Gastrocnemius medialis (tissue), 4 donors: ENCODE measurements around the gene HNRNPA2B1. TPM values are rescaled to one million over a fixed set of nuclear protein-coding genes. Genes with fewer than 3 reads are reported as not detected.
"Not testable (repeated sequence)": the region's sequence is repeated elsewhere in the genome, so short reads cannot be mapped to it uniquely, and the experiment has no call there.

Source experiments
- ATAC-seq, 2 donors: fragments of 150-250 bp; one replicate each; pipeline ENCODE4 v1.9.1; 2016
- DNase-seq, 2 donors: peaks; one replicate each; pipeline ENCODE4 v3.0.0-alpha.2; 2019
- H3K27ac ChIP-seq, 4 donors: fragments of 200-600 bp; sonication (generic); 1 replicate in 1 of 4; 2 replicates in 3 of 4; pipeline ENCODE4 v1.5.1; 2016 to 2018; ENCODE audit warnings: mild to moderate bottlenecking in 2 of 4, moderate library complexity in 1 of 4
- H3K27me3 ChIP-seq, 3 donors: fragments of 200-600 bp; sonication (generic) in 2 of 3; 1 replicate in 1 of 3; 2 replicates in 2 of 3; pipeline versions ENCODE4 v1.5.1 to v1.6.0; 2016 to 2019; ENCODE audit warnings: mild to moderate bottlenecking in 1 of 3, moderate library complexity in 1 of 3
- H3K36me3 ChIP-seq, 2 donors: fragments of 200-600 bp; sonication (generic) in 1 of 2; one replicate each; pipeline ENCODE4 v1.5.1; 2017 to 2018
- H3K4me1 ChIP-seq, 2 donors: fragments of 200-600 bp; sonication (generic) in 1 of 2; one replicate each; pipeline ENCODE4 v1.5.1; 2016 to 2017; ENCODE audit warnings: mild to moderate bottlenecking in 2 of 2
- H3K4me3 ChIP-seq, 4 donors: fragments of 200-600 bp; sonication (generic) in 3 of 4; 1 replicate in 1 of 4; 2 replicates in 3 of 4; pipeline ENCODE4 v1.5.1; 2016 to 2019; ENCODE audit warnings: mild to moderate bottlenecking in 2 of 4
- H3K9me3 ChIP-seq, 3 donors: fragments of 200-600 bp; sonication (generic) in 2 of 3; 1 replicate in 1 of 3; 2 replicates in 2 of 3; pipeline ENCODE4 v1.5.1; 2016 to 2019
- POLR2A ChIP-seq, 2 donors: fragments of 450-650 bp; IDR thresholded peaks; one replicate each; pipeline ENCODE4 v1.6.1; 2017; ENCODE audit warnings: antibody characterized with exemption in 2 of 2, mild to moderate bottlenecking in 2 of 2, moderate library complexity in 2 of 2
- in situ Hi-C, 4 donors: fragments of 200-750 bp; cut with MboI; loops; one replicate each; pipeline versions ENCODE4 v1.15.0 to v1.8.0; 2017; ENCODE audit warnings: low sequenced_read_pairs in 4 of 4
- intact Hi-C: fragments of 100-400 bp; cut with DNase I; formaldehyde crosslinking; loops from one replicate; pipeline ENCODE4 v1.15.1; 2023; ENCODE audit warnings: low total_unique reads
- total RNA-seq, 4 donors: library from RNA; depleted of rRNA; stranded (reverse); fragments of >200 nt; gene quantifications; one replicate each; pipeline versions ENCODE4 v1.1.0 to v1.2.3, GENCODE V29; 2016
- TF ChIP-seq, protein P1 (sequence below), 5 experiments: fragments of 450-650 bp in 3 of 5; fragments of 200-600 bp in 2 of 5; sonication (generic) in 2 of 5; IDR thresholded peaks in 4 of 5; conservative IDR thresholded peaks in 1 of 5; 1 replicate in 4 of 5; 2 replicates in 1 of 5; pipeline ENCODE4 v1.5.1; 2016 to 2019; ENCODE audit warnings: antibody characterized with exemption in 5 of 5, mild to moderate bottlenecking in 3 of 5, moderate library complexity in 3 of 5

The HNRNPA2B1 gene
- total RNA-seq, 4 donors from 2014 or later: 155 to 242 (median 166) TPM

GRCh38 chr7:26155531-26156375 is 44.8 kb downstream of the HNRNPA2B1 start:
- intact Hi-C loops: no loop called here
- Histone ChIP-seq H3K4me1 (peaks cover 0 to 3% of the 10 kb centered on the region in 2 donors), H3K9me3 (no peaks in the 10 kb centered on the region), H3K4me3 (peak overlapping the region in 1 of 4 donors; percentile 25), H3K36me3 (no peaks in the 10 kb centered on the region), H3K27ac (peak overlapping the region in 2 of 4 donors; percentile 28 to 55), H3K27me3 (peaks cover 34 to 37% (median 36%) of the 10 kb centered on the region in 3 donors)
- in situ Hi-C loops: no loop called here
- no peak for DNase-seq
- TF ChIP-seq, protein P1, sequence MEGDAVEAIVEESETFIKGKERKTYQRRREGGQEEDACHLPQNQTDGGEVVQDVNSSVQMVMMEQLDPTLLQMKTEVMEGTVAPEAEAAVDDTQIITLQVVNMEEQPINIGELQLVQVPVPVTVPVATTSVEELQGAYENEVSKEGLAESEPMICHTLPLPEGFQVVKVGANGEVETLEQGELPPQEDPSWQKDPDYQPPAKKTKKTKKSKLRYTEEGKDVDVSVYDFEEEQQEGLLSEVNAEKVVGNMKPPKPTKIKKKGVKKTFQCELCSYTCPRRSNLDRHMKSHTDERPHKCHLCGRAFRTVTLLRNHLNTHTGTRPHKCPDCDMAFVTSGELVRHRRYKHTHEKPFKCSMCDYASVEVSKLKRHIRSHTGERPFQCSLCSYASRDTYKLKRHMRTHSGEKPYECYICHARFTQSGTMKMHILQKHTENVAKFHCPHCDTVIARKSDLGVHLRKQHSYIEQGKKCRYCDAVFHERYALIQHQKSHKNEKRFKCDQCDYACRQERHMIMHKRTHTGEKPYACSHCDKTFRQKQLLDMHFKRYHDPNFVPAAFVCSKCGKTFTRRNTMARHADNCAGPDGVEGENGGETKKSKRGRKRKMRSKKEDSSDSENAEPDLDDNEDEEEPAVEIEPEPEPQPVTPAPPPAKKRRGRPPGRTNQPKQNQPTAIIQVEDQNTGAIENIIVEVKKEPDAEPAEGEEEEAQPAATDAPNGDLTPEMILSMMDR (IDR thresholded peaks at IDR 0.05 in 4 of 5, conservative IDR thresholded peaks at IDR 0.05 in 1 of 5): no peak
- TF ChIP-seq POLR2A (IDR thresholded peaks at IDR 0.05): no peak
- ATAC-seq: no peak

- in situ Hi-C loops: no loop called here
- Histone ChIP-seq H3K4me3 (peak overlapping the region in 2 of 4 donors; percentile 25 to 51), H3K27ac (peak overlapping the region in 1 of 4 donors; percentile 25), H3K36me3 (no peaks in the 10 kb centered on the region), H3K4me1 (peaks cover 0 to 3% of the 10 kb centered on the region in 2 donors), H3K9me3 (no peaks in the 10 kb centered on the region), H3K27me3 (peaks cover 34 to 44% (median 37%) of the 10 kb centered on the region in 3 donors)
- no peak for TF ChIP-seq POLR2A (IDR thresholded peaks at IDR 0.05)
- TF ChIP-seq, protein P1 (IDR thresholded peaks at IDR 0.05 in 4 of 5, conservative IDR thresholded peaks at IDR 0.05 in 1 of 5): no peak
- DNase-seq (no peak), ATAC-seq (no peak)
- intact Hi-C loops: no loop called here
Observed at GRCh38 chr7:26153823-26154783, 46.4 kb downstream of the HNRNPA2B1 start.

- intact Hi-C loops: no loop called here
- DNase-seq (no peak), ATAC-seq (no peak)
- in situ Hi-C loops: no loop called here
- H3K4me3 ChIP-seq: peak overlapping the region; percentile 45 to 60 (median 53)
- H3K27me3 ChIP-seq: peaks cover 34 to 44% (median 37%) of the 10 kb centered on the region in 3 donors
- no peaks in the 10 kb centered on the region for H3K9me3 ChIP-seq
- H3K36me3 ChIP-seq: no peaks in the 10 kb centered on the region
- no peak for TF ChIP-seq POLR2A (IDR thresholded peaks at IDR 0.05)
- TF ChIP-seq, protein P1 (IDR thresholded peaks at IDR 0.05 in 4 of 5, conservative IDR thresholded peaks at IDR 0.05 in 1 of 5): no peak
- H3K4me1 ChIP-seq: peaks cover 0 to 3% of the 10 kb centered on the region in 2 donors
- H3K27ac ChIP-seq: peak overlapping the region in 1 of 4 donors; percentile 25
Observed at GRCh38 chr7:26153241-26153822, 47.2 kb downstream of the HNRNPA2B1 start.

DNA sequence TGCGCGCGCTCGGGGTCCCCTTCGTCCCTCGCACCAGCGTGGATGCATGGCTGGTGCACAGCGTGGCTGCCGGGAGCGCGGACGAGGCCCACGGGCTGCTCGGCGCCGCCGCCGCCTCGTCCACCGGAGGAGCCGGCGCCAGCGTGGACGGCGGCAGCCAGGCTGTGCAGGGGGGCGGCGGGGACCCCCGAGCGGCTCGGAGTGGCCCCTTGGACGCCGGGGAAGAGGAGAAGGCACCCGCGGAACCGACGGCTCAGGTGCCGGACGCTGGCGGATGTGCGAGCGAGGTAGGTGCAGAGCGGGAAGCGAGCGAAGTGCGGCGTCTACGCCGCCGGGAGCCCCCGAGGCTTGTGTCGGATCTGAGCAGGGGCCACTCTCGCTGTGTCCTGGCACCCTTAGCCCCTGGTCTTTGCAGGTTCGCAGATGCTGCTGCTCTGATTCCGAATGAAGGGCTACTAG is 47.7 kb downstream of the HNRNPA2B1 start:
- in situ Hi-C loops, H3K36me3 ChIP-seq, intact Hi-C loops, DNase-seq, H3K9me3 ChIP-seq, H3K27ac ChIP-seq, ATAC-seq, H3K4me1 ChIP-seq: not testable (repeated sequence)
- H3K4me3 ChIP-seq: peak overlapping the region; percentile 45 to 60 (median 53)
- H3K27me3 ChIP-seq: peaks cover 34 to 44% (median 37%) of the 10 kb centered on the region in 3 donors
